HepG2 (cell line): ENCODE data around the gene MLX. TPM values are rescaled to one million over a fixed set of nuclear protein-coding genes. Genes with fewer than 3 reads are reported as not detected.

Source experiments
- EHMT2 ChIP-seq: fragments of 200-600 bp; sonication (generic); IDR thresholded peaks from 2 replicates; pipeline ENCODE4 v1.7.0; 2017; ENCODE audit warnings: antibody characterized with exemption, low read depth, low read length, borderline replicate concordance
- GTF2F1 ChIP-seq: fragments of 150-350 bp; IDR thresholded peaks from 2 replicates; pipeline ENCODE4 v1.6.1; 2014; ENCODE audit warnings: low read length
- HNF1B ChIP-seq: sonication (generic); formaldehyde crosslinking; IDR thresholded peaks from 2 replicates; pipeline ENCODE4 v1.5.1; 2020; ENCODE audit warnings: mild to moderate bottlenecking, moderate library complexity, missing genetic modification reagents
- HNF4G ChIP-seq, 2 experiments: sonication (generic) in 1 of 2; formaldehyde crosslinking in 1 of 2; IDR thresholded peaks; 2 replicates each; pipeline versions ENCODE4 v1.4.0 to v1.6.1; 2011 to 2020; ENCODE audit warnings: borderline replicate concordance in 2 of 2, low read depth in 2 of 2, mild to moderate bottlenecking in 2 of 2, low read length in 1 of 2, missing genetic modification reagents in 1 of 2, moderate library complexity in 1 of 2
- MXD3 ChIP-seq: IDR thresholded peaks from 2 replicates; pipeline ENCODE4 v1.6.1; 2016; ENCODE audit warnings: mild to moderate bottlenecking, missing biosample characterization, missing genetic modification reagents
- NFKB2 ChIP-seq: sonication (generic); formaldehyde crosslinking; IDR thresholded peaks from 2 replicates; pipeline ENCODE4 v1.4.0; 2020; ENCODE audit warnings: missing genetic modification reagents, borderline replicate concordance
- POLR2AphosphoS2 ChIP-seq: IDR thresholded peaks from 2 replicates; pipeline ENCODE4 v1.6.1; 2011; ENCODE audit warnings: low read depth, low read length, improper control_type of control experiment
- POLR2G ChIP-seq: fragments of 200-400 bp; formaldehyde crosslinking; IDR thresholded peaks from 2 replicates; pipeline ENCODE4 v1.6.1; 2018; ENCODE audit warnings: mild to moderate bottlenecking, low read depth, low read length, moderate library complexity
- RBM22 ChIP-seq: fragments of 200-400 bp; formaldehyde crosslinking; optimal IDR thresholded peaks from 2 replicates; pipeline ENCODE3; 2017; ENCODE audit warnings: mild to moderate bottlenecking, low read length, moderate library complexity
- REST ChIP-seq, 2 experiments: IDR thresholded peaks; 2 replicates each; pipeline ENCODE4 v1.6.1; 2011 to 2012; ENCODE audit warnings: low read length in 2 of 2, borderline replicate concordance in 1 of 2, low read depth in 1 of 2, mild to moderate bottlenecking in 1 of 2, moderate library complexity in 1 of 2
- RFX5 ChIP-seq: IDR thresholded peaks from 2 replicates; pipeline ENCODE4 v1.6.1; 2011; ENCODE audit warnings: low read depth, low read length, improper control_type of control experiment
- SNAPC2 ChIP-seq: sonication (generic); formaldehyde crosslinking; IDR thresholded peaks from 2 replicates; pipeline ENCODE4 v1.8.1; 2022; ENCODE audit warnings: mild to moderate bottlenecking, missing genetic modification reagents
- TCF12 ChIP-seq, 2 experiments: fragments of 450-650 bp in 1 of 2; sonication (generic) in 1 of 2; formaldehyde crosslinking in 1 of 2; IDR thresholded peaks; 2 replicates each; pipeline versions ENCODE4 v1.6.1 to v1.8.0; 2017 to 2022; ENCODE audit warnings: antibody characterized with exemption in 1 of 2, mild to moderate bottlenecking in 1 of 2, missing genetic modification reagents in 1 of 2, moderate library complexity in 1 of 2
- THRA ChIP-seq: sonication (generic); formaldehyde crosslinking; IDR thresholded peaks from 2 replicates; pipeline ENCODE4 v1.4.0; 2020; ENCODE audit warnings: missing genetic modification reagents, borderline replicate concordance
- ZBTB33 ChIP-seq: sonication (generic); formaldehyde crosslinking; IDR thresholded peaks from 2 replicates; pipeline ENCODE4 v1.4.0; 2020; ENCODE audit warnings: missing genetic modification reagents
- ZNF615 ChIP-seq: sonication (generic); formaldehyde crosslinking; IDR thresholded peaks from 2 replicates; pipeline ENCODE4 v1.5.0; 2020; ENCODE audit warnings: mild to moderate bottlenecking, missing genetic modification reagents, borderline replicate concordance
- ZNF704 ChIP-seq: sonication (generic); formaldehyde crosslinking; IDR thresholded peaks from 2 replicates; pipeline ENCODE4 v1.8.1; 2023; ENCODE audit warnings: mild to moderate bottlenecking, inconsistent platforms, moderate library complexity, missing genetic modification reagents, borderline replicate concordance
- ZNF839 ChIP-seq: sonication (generic); formaldehyde crosslinking; IDR thresholded peaks from 2 replicates; pipeline ENCODE4 v1.4.0; 2020; ENCODE audit warnings: missing genetic modification reagents, mild to moderate bottlenecking, borderline replicate concordance
- polyA plus RNA-seq, 8 experiments: library from polyadenylated mRNA; depleted of rRNA in 3 of 8; stranded (reverse) in 7 of 8; unstranded in 1 of 8; fragments of >200 nt; fragmentation: Illumina TruSeq in 4 of 8; extraction: Trizol in 4 of 8; gene quantifications; 2 replicates each; pipeline versions ENCODE4 v1.2.1 to v1.2.3, GENCODE V29; 2011 to 2016; ENCODE audit warnings: low read depth in 4 of 8, missing spikeins in 1 of 8, mixed read lengths in 1 of 8; ENCODE audit not compliant: insufficient read depth in 1 of 8
- total RNA-seq, 5 experiments: library from RNA; depleted of rRNA; stranded (reverse); fragments of >200 nt; fragmentation: Illumina TruSeq; extraction: Trizol; gene quantifications; 2 replicates each; pipeline ENCODE4 v1.2.3, GENCODE V29; 2016; ENCODE audit warnings: low read depth in 1 of 5

The MLX gene
- total and polyA plus RNA-seq, 2 of the 13 experiments (the other 11 are each of a cell fraction or from before 2014, with no cell fraction given), result 38.9 to 74.4 TPM

DNA sequence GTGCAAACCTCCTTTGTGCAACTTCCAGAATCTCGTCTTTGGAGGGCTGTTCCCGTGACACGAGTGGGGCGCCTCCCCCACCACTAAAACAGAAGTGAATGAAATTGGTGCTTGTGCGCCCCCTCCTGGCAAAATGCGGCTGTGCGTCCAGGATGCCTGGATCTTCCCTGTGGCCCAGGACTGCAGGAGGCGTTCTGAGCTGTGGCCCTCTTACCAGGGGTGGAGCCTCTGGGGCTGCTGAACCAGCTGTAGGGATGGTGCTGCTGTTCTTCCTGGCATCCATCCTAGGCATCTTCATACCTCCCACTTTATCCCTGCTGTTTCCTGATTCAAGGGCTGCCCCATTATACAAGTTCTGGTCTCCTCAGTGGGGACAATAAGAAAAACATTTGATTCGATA lies 49.4 kb upstream of the MLX start (continued):
- TF ChIP-seq REST (IDR thresholded peaks at IDR 0.05; ENCODE audit: borderline replicate concordance in 1 of 2, low read depth in 1 of 2, low read length in 2 of 2), result no peak
- TF ChIP-seq POLR2AphosphoS2, result no peak
- TF ChIP-seq HNF4G (IDR thresholded peaks at IDR 0.05; ENCODE audit: borderline replicate concordance, low read depth, low read length), result no peak
- no peak for TF ChIP-seq HNF4G (CRISPR knock-in tag; IDR thresholded peaks at IDR 0.05; ENCODE audit: borderline replicate concordance, low read depth)
- no peak for TF ChIP-seq ZNF615 (CRISPR knock-in tag)
- TF ChIP-seq GTF2F1, result no peak
- TF ChIP-seq RFX5, result no peak
- TF ChIP-seq NFKB2 (CRISPR knock-in tag), result peak; percentile 73; the same call in 1 of the 2 replicates
- TF ChIP-seq THRA, result peak; percentile 50
- no peak for TF ChIP-seq EHMT2
- peak; percentile 73 for TF ChIP-seq HNF1B (CRISPR knock-in tag)
- TF ChIP-seq POLR2G, result no peak
- TF ChIP-seq MXD3, result peak; percentile 32; the same call in 1 of the 2 replicates
- no peak for TF ChIP-seq SNAPC2 (CRISPR knock-in tag)
- TF ChIP-seq TCF12 (IDR thresholded peaks at IDR 0.05), result no peak
- TF ChIP-seq TCF12 (CRISPR knock-in tag; IDR thresholded peaks at IDR 0.05), result no peak
- peak; percentile 90 for TF ChIP-seq RBM22
- TF ChIP-seq ZBTB33, result peak; percentile 53; the same call in 1 of the 2 replicates
- TF ChIP-seq ZNF839 (CRISPR knock-in tag), result no peak
- TF ChIP-seq ZNF704 (CRISPR knock-in tag), result no peak
